HCT116 (cell line): ENCODE data around the gene GNRHR. TPM values are rescaled to one million over a fixed set of nuclear protein-coding genes. Genes with fewer than 3 reads are reported as not detected.

ENCODE experiments used
- ATAC-seq: fragments of 200-7000 bp; cut with Tn5 transposase; 2 replicates; pipeline ENCODE4 v1.9.1; 2020; ENCODE audit warnings: mild to moderate bottlenecking, moderate library complexity
- BruUV-seq: library from RNA; stranded (reverse); fragments of 400-500 nt; replicated peaks from 2 replicates; lab custom pipeline; 2021; lab: Mats Ljungman, UMichigan
- CTCF ChIA-PET: fragments of 300-600 bp; sonication (Branson Sonifier 250); formaldehyde crosslinking; loops from one replicate; lab custom pipeline; 2021; ENCODE audit warnings: antibody characterized with exemption; lab: Charles Lee
- POLR2A ChIA-PET: fragments of 300-600, 350-600 bp; sonication (Branson Sonifier 250); formaldehyde crosslinking; loops from one replicate; lab custom pipeline; 2021; ENCODE audit warnings: antibody characterized with exemption; lab: Charles Lee
- RAD21 ChIA-PET, 2 experiments: fragments of 300-600 bp; sonication (Branson Sonifier 250); formaldehyde crosslinking; loops; one replicate each; lab custom pipeline; 2023; ENCODE audit warnings: low total read pairs in 2 of 2; ENCODE audit not compliant: uncharacterized antibody in 2 of 2, unreplicated experiment in 2 of 2, low non-redundant PET in 1 of 2; lab: Charles Lee
- DNase-seq: peaks from one replicate; pipeline ENCODE4 v3.0.0-alpha.2; 2010; ENCODE audit warnings: low read depth, low spot score
- H2AFZ ChIP-seq: fragments of 200-600 bp; shearing (Covaris generic), sonication (generic); 2 replicates; pipeline ENCODE4 v1.6.1; 2017; ENCODE audit warnings: low read depth, mixed run types, mixed read lengths, antibody characterized with exemption, low read length; ENCODE audit not compliant: poor library complexity, severe bottlenecking
- H3K27ac ChIP-seq: 2 replicates; pipeline ENCODE4 v1.5.1; 2012; ENCODE audit warnings: low read depth, low read length
- H3K27me3 ChIP-seq: fragments of 200-600 bp; sonication (generic); 2 replicates; pipeline ENCODE4 v1.6.1; 2016; ENCODE audit warnings: mixed run types, low read length, mixed read lengths; ENCODE audit not compliant: insufficient read depth
- H3K36me3 ChIP-seq, 2 experiments: fragments of 200-500 bp in 1 of 2; fragments of 200-600 bp in 1 of 2; sonication (Bioruptor generic) in 1 of 2; sonication (generic) in 1 of 2; 2 replicates each; pipeline versions ENCODE4 v1.5.1 to v1.6.1; 2014 to 2016; ENCODE audit warnings: low read length in 2 of 2, inconsistent platforms in 1 of 2, mixed read lengths in 1 of 2, mixed run types in 1 of 2; ENCODE audit not compliant: insufficient read depth in 2 of 2, control insufficient read depth in 1 of 2
- H3K4me1 ChIP-seq, 2 experiments: fragments of 200-600 bp in 1 of 2; sonication (generic) in 1 of 2; 2 replicates each; pipeline versions ENCODE4 v1.5.1 to v1.6.1; 2012 to 2017; ENCODE audit warnings: low read length in 2 of 2, inconsistent platforms in 1 of 2, mild to moderate bottlenecking in 1 of 2, mixed read lengths in 1 of 2, mixed run types in 1 of 2, moderate library complexity in 1 of 2; ENCODE audit not compliant: insufficient read depth in 2 of 2, control insufficient read depth in 1 of 2
- H3K4me2 ChIP-seq: fragments of 200-600 bp; sonication (generic); 2 replicates; pipeline ENCODE4 v1.6.1; 2017; ENCODE audit warnings: mixed run types, low read length, mixed read lengths
- H3K4me3 ChIP-seq, 2 experiments: fragments of 200-600 bp in 1 of 2; sonication (generic) in 1 of 2; replicated peaks in 1 of 2; 2 replicates each; pipeline ENCODE4 v1.5.1; 2011 to 2016; ENCODE audit warnings: low read length in 2 of 2, control low read depth in 1 of 2, low read depth in 1 of 2, mild to moderate bottlenecking in 1 of 2, mixed read lengths in 1 of 2, mixed run types in 1 of 2
- H3K79me2 ChIP-seq: fragments of 200-600 bp; sonication (generic); 2 replicates; pipeline ENCODE4 v1.6.1; 2017; ENCODE audit warnings: mild to moderate bottlenecking, mixed run types, low read length, moderate library complexity, mixed read lengths; ENCODE audit not compliant: insufficient read depth
- H3K9ac ChIP-seq: fragments of 200-600 bp; sonication (generic); 2 replicates; pipeline ENCODE4 v1.6.1; 2016; ENCODE audit warnings: low read length, mixed read lengths
- H3K9me2 ChIP-seq: fragments of 200-600 bp; sonication (generic), shearing (Covaris generic); 2 replicates; pipeline ENCODE4 v1.6.1; 2017; ENCODE audit warnings: mixed run types, mild to moderate bottlenecking, moderate library complexity; ENCODE audit not compliant: insufficient read depth
- H3K9me3 ChIP-seq, 2 experiments: fragments of 200-500 bp in 1 of 2; fragments of 200-600 bp in 1 of 2; sonication (Bioruptor generic) in 1 of 2; sonication (generic) in 1 of 2; 2 replicates each; pipeline ENCODE4 v1.6.1; 2014 to 2017; ENCODE audit warnings: low read length in 2 of 2, mixed read lengths in 2 of 2, inconsistent platforms in 1 of 2, low read depth in 1 of 2, mild to moderate bottlenecking in 1 of 2, mixed run types in 1 of 2, moderate library complexity in 1 of 2; ENCODE audit not compliant: control insufficient read depth in 1 of 2, insufficient read depth in 1 of 2
- H4K20me1 ChIP-seq: fragments of 200-600 bp; sonication (generic), shearing (Covaris generic); 2 replicates; pipeline ENCODE4 v1.6.1; 2017; ENCODE audit warnings: mixed run types, mild to moderate bottlenecking, moderate library complexity; ENCODE audit not compliant: insufficient read depth
- CEBPB ChIP-seq: IDR thresholded peaks from 2 replicates; pipeline ENCODE4 v1.6.1; 2012; ENCODE audit warnings: low read depth
- EGR1 ChIP-seq: IDR thresholded peaks from 2 replicates; pipeline ENCODE4 v1.6.1; 2012; ENCODE audit warnings: low read depth
- ELF1 ChIP-seq: IDR thresholded peaks from 2 replicates; pipeline ENCODE4 v1.6.1; 2012; ENCODE audit warnings: low read depth, borderline replicate concordance
- EZH2 ChIP-seq: fragments of 200-600 bp; sonication (generic); IDR thresholded peaks from 2 replicates; pipeline ENCODE4 v1.6.1; 2017; ENCODE audit warnings: antibody characterized with exemption, mixed run types
- FOSL1 ChIP-seq: IDR thresholded peaks from 2 replicates; pipeline ENCODE4 v1.6.1; 2012; ENCODE audit warnings: low read depth
- JUND ChIP-seq: IDR thresholded peaks from 2 replicates; pipeline ENCODE4 v1.6.1; 2012
- POLR2AphosphoS5 ChIP-seq: IDR thresholded peaks from 2 replicates; pipeline ENCODE4 v1.6.1; 2011; ENCODE audit warnings: mild to moderate bottlenecking, low read depth, low read length, moderate library complexity
- RAD21 ChIP-seq: IDR thresholded peaks from 2 replicates; pipeline ENCODE4 v1.6.1; 2012; ENCODE audit warnings: low read depth, mild to moderate bottlenecking
- SIN3A ChIP-seq: IDR thresholded peaks from 2 replicates; pipeline ENCODE4 v1.6.1; 2012; ENCODE audit warnings: low read depth
- SRF ChIP-seq: IDR thresholded peaks from 2 replicates; pipeline ENCODE4 v1.6.1; 2012; ENCODE audit warnings: low read depth
- TCF7L2 ChIP-seq: IDR thresholded peaks from 2 replicates; pipeline ENCODE4 v1.7.0; 2011; ENCODE audit warnings: borderline replicate concordance, inconsistent platforms; ENCODE audit not compliant: insufficient read depth, insufficient read length; ENCODE audit errors: extremely low read depth
- ZFX ChIP-seq: fragments of 450-650 bp; IDR thresholded peaks from 2 replicates; pipeline ENCODE4 v1.6.1; 2017
- ZNF274 ChIP-seq: fragments of 200-500 bp; sonication (Bioruptor generic); IDR thresholded peaks from 2 replicates; pipeline ENCODE4 v1.6.1; 2014; ENCODE audit warnings: mild to moderate bottlenecking, low read depth, low read length, inconsistent platforms
- intact Hi-C: fragments of 100-400 bp; cut with micrococcal nuclease; formaldehyde crosslinking; loops from 2 replicates; pipeline ENCODE4 v1.10.0; 2022
- total RNA-seq: library from RNA; stranded (reverse); gene quantifications from one replicate; pipeline ENCODE4 v1.2.1, GENCODE V29; 2021; ENCODE audit not compliant: unreplicated experiment
- TF ChIP-seq, protein P1 (sequence below): IDR thresholded peaks from 2 replicates; pipeline ENCODE4 v1.6.1; 2012
- TF ChIP-seq, protein P2 (sequence below): IDR thresholded peaks from 2 replicates; pipeline ENCODE4 v1.6.1; 2011; ENCODE audit warnings: mild to moderate bottlenecking, low read length, moderate library complexity; ENCODE audit not compliant: insufficient replicate concordance; ENCODE audit errors: extremely low read depth

Gene GNRHR
- total RNA-seq, 1 experiment from 2014 or later = not detected

DNA sequence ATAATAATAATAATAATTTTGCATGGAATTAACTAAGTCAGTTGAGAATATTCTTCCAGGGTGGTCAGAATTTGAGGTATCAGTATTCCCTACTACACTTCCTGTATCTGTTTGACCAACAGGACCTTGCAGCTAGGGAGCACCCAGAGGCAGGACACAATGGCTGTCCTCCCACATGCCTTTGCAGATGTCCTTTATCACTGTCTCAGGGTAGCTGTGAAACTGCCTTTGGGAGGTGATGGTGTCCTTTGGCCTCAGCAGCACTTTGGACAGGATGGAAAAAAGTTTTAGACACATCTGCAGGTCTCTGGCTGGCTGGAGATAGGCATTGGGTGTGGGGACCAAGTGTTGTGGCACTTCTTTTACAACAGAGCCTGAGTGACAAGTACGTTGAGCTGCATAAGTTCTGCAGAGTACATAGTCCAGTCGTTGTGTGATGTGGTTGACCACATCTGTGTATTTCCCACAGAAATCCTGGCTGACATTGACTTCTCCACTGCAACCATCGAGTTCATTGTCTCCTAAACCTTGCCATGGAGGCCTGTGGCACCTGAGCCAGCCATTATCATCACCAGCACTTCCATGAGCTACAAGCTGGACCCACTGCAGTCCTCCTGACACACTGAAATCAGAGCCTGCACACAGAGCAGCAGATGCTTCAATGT lies 34.1 kb downstream of the GNRHR start:
- RAD21 ChIA-PET = no interaction called here

DNA sequence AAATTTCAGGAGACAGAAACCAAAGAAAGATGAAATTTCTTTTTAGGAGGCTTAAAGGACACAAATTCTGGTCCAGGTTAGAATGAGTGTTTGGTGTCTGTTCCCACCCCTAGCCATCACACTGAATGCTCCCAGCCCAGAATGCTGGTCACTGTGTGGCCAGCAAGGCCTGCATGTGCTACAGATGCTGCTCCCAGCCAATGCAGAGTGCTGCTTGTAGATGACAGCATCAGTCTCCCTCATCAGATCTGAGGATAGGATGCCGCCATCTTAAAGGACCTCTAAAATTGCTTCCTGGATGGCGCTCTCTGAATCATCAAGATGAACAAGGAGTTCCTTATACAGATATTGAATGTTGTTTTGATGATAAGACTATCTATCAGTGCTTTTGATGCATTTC lies 35.3 kb downstream of the GNRHR start:
- intact Hi-C loops = no loop called here
- H3K36me3 ChIP-seq = no peaks in the 10 kb centered on the region

More for the DNA sequence above, 34.1 kb downstream of the GNRHR start:
- Histone ChIP-seq H3K27ac (no peak overlapping the region), H2AFZ (no peak overlapping the region), H3K79me2 (no peaks in the 10 kb centered on the region), H3K9ac (no peak overlapping the region), H3K9me3 (no peaks in the 10 kb centered on the region), H4K20me1 (no peaks in the 10 kb centered on the region), H3K4me1 (peaks cover 14 to 37% of the 10 kb centered on the region in 2 experiments), H3K9me2 (no peaks in the 10 kb centered on the region), H3K4me2 (no peak overlapping the region), H3K27me3 (no peaks in the 10 kb centered on the region), H3K4me3 (no peak overlapping the region), H3K36me3 (no peaks in the 10 kb centered on the region)
- ATAC-seq (no peak), DNase-seq (no peak)
- ChIA-PET POLR2A (no interaction called here), CTCF (no interaction called here)
- TF ChIP-seq EGR1 = no peak
- no peak for TF ChIP-seq JUND
- TF ChIP-seq SIN3A = no peak
- no peak for TF ChIP-seq FOSL1
- TF ChIP-seq ELF1 = no peak
- no peak for TF ChIP-seq RAD21
- no peak for TF ChIP-seq ZFX
- TF ChIP-seq, protein P1, sequence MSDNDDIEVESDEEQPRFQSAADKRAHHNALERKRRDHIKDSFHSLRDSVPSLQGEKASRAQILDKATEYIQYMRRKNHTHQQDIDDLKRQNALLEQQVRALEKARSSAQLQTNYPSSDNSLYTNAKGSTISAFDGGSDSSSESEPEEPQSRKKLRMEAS = no peak
- TF ChIP-seq ZNF274 = no peak
- no peak for TF ChIP-seq POLR2AphosphoS5
- no peak for TF ChIP-seq TCF7L2
- TF ChIP-seq SRF = no peak
- intact Hi-C loops = no loop called here
- BruUV-seq = no TSS peak

More for the DNA sequence above, 35.3 kb downstream of the GNRHR start:
- no peak overlapping the region for H3K27ac ChIP-seq
- TF ChIP-seq POLR2AphosphoS5 = no peak
- no peak for TF ChIP-seq CEBPB
- TF ChIP-seq TCF7L2 = no peak
- no peak for TF ChIP-seq EZH2
- TF ChIP-seq SIN3A = no peak
- TF ChIP-seq, protein P2, sequence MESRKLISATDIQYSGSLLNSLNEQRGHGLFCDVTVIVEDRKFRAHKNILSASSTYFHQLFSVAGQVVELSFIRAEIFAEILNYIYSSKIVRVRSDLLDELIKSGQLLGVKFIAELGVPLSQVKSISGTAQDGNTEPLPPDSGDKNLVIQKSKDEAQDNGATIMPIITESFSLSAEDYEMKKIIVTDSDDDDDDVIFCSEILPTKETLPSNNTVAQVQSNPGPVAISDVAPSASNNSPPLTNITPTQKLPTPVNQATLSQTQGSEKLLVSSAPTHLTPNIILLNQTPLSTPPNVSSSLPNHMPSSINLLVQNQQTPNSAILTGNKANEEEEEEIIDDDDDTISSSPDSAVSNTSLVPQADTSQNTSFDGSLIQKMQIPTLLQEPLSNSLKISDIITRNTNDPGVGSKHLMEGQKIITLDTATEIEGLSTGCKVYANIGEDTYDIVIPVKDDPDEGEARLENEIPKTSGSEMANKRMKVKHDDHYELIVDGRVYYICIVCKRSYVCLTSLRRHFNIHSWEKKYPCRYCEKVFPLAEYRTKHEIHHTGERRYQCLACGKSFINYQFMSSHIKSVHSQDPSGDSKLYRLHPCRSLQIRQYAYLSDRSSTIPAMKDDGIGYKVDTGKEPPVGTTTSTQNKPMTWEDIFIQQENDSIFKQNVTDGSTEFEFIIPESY = no peak
- TF ChIP-seq, all 23 proteins: peak for 0
- Histone ChIP-seq H3K9me3 (no peaks in the 10 kb centered on the region), H3K4me2 (no peak overlapping the region), H3K9ac (no peak overlapping the region), H4K20me1 (no peaks in the 10 kb centered on the region), H3K79me2 (peaks cover under 1% of the 10 kb centered on the region; the same call in 1 of the 2 replicates), H3K4me1 (peaks cover 14 to 43% of the 10 kb centered on the region in 2 experiments), H3K9me2 (no peaks in the 10 kb centered on the region), H3K4me3 (no peak overlapping the region), H2AFZ (no peak overlapping the region), H3K27me3 (no peaks in the 10 kb centered on the region)
- DNase-seq (no peak), ATAC-seq (no peak)
- BruUV-seq = no TSS peak
- RAD21 ChIA-PET = no interaction called here
- CTCF ChIA-PET = no interaction called here
- POLR2A ChIA-PET = no interaction called here
